AG09309 (cell line): ENCODE data around the gene GPR152.

Experiments used
- DNase-seq: peaks from one replicate; pipeline ENCODE4 v3.0.0-alpha.2; 2010; ENCODE audit warnings: low read depth
- H3K4me3 ChIP-seq: 2 replicates; pipeline ENCODE4 v1.5.1; 2011; ENCODE audit warnings: mild to moderate bottlenecking, low read depth, low read length, moderate library complexity; ENCODE audit not compliant: control insufficient read depth
- TF ChIP-seq, protein P1 (sequence below): IDR thresholded peaks from 2 replicates; pipeline ENCODE4 v1.5.1; 2011; ENCODE audit warnings: mild to moderate bottlenecking, low read depth, low read length, inconsistent platforms; ENCODE audit not compliant: insufficient read depth, control insufficient read depth; ENCODE audit errors: missing control alignments

GPR152 gene

GRCh38 chr11:67497656-67498291 is 45.2 kb upstream of the GPR152 start:
- TF ChIP-seq, protein P1, sequence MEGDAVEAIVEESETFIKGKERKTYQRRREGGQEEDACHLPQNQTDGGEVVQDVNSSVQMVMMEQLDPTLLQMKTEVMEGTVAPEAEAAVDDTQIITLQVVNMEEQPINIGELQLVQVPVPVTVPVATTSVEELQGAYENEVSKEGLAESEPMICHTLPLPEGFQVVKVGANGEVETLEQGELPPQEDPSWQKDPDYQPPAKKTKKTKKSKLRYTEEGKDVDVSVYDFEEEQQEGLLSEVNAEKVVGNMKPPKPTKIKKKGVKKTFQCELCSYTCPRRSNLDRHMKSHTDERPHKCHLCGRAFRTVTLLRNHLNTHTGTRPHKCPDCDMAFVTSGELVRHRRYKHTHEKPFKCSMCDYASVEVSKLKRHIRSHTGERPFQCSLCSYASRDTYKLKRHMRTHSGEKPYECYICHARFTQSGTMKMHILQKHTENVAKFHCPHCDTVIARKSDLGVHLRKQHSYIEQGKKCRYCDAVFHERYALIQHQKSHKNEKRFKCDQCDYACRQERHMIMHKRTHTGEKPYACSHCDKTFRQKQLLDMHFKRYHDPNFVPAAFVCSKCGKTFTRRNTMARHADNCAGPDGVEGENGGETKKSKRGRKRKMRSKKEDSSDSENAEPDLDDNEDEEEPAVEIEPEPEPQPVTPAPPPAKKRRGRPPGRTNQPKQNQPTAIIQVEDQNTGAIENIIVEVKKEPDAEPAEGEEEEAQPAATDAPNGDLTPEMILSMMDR, result no peak
- DNase-seq, result no peak
- H3K4me3 ChIP-seq, result no peak overlapping the region

GRCh38 chr11:67496113-67496512 is 43.6 kb upstream of the GPR152 start:
- TF ChIP-seq, protein P1, result no peak
- no peak overlapping the region for H3K4me3 ChIP-seq
- DNase-seq, result no peak

GRCh38 chr11:67495234-67496005 is 42.9 kb upstream of the GPR152 start:
- TF ChIP-seq, protein P1, result no peak
- H3K4me3 ChIP-seq, result no peak overlapping the region
- DNase-seq, result no peak

DNA sequence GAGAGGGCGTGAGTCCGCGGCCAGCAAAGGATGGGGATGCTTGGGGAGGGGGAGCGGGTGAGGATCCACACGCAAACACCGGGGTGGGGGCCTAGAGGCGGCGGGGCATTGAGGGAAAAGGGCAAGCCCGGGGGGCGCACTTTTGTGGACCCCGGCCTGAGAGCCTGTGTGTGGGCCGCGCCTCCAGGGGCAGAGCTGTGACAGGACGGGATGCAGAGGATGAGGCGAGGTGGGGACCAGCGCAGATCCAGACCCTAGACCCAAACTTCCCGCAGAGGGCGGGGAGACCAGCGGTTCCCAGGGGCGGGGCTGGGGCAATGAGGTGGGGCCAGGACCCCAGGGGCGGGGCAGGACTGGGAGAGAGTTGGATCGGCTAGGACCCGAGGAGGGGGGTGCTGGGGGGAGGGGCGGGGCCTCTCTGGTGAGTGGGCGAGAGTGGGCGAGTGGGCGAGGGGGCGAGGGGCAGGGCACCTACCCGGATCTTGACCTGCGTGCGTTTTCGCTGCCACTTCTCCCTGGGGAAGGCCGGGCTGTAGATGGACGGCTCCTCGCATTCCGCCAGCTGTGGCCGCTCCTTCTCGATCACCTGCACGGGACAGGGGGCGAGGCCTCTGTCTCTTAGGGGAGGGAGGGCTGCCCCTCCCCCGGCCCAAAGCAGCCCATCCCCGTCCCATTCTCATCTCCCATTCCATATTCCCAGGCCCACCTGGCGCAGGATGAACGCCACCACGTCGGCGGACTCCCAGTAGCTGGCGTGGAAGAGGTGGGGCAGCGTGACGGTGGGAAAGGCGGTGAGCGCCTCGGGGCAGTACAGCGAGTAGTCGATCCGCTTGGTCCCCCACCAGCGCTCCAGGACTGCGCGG is 42.1 kb upstream of the GPR152 start:
- TF ChIP-seq, protein P1, result no peak
- H3K4me3 ChIP-seq, result no peak overlapping the region
- DNase-seq, result no peak

- no peak for DNase-seq
- no peak overlapping the region for H3K4me3 ChIP-seq
- TF ChIP-seq, protein P1, result no peak
These were observed 41.2 kb upstream of the GPR152 start for GRCh38 chr11:67493548-67494370.
